ENCODE results near the gene ANKRD50.

Gene ANKRD50

DNA sequence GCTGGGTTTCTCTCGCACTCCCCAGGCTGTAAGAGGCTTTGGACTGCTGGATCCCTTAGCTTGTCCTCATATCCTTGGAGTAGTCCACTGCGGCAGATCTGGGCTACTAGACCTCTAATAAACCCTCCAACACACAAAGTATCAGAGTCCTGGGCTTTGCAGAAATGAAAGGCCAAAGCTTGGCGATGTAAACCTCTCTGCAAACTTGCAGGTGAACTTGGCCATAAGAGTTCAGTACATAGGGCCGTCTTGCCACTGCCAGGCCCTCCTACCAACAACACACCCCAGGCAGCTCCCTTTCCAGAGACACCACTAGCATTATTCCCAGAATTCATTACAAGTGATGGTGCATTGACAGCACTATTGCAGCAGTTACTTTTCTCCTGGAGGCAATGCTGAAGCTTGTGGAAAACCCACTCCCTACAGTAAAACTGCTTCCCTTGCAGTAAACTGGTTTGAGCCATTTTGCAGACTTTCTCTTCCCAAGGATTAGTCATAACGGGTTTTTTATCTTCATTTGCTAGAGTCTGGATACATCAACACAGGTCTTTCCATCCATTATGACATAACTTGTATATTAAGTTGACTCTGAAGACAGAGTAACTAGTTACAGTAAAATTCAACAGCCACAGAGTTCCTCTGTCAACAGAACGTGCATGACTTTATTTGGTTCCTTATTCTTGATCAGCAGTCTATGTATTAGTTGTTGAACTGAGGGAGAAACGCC lies 2.4 kb downstream of the ANKRD50 start:
- no peak for DNase-seq (ENCODE audit: low read depth)

GRCh38 chr4:124708517-124709300 lies 3.8 kb downstream of the ANKRD50 start:
- DNase-seq (ENCODE audit: low read depth) = no peak

GRCh38 chr4:124705393-124705792 lies 7.1 kb downstream of the ANKRD50 start:
- DNase-seq (ENCODE audit: low read depth) = no peak

DNA sequence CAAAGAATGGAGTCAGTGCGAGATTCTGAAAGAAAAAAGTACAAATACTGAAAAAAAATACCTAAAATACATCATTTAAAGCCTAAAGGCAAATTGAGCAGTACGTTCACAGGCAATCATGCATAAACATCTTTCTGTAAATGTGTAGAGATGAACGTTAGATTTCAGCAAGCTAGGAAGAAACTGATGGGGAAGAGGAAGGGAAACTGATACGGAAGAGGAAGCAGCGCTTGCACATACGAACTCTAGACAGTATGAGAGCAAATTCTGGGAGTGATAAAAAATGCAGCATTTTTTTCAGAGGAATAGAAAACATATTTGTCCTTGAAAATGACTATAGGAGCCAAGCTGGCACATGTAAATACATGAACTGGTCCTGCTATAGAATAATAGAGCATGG lies 9.4 kb downstream of the ANKRD50 start:
- no peak for DNase-seq (ENCODE audit: low read depth)

DNA sequence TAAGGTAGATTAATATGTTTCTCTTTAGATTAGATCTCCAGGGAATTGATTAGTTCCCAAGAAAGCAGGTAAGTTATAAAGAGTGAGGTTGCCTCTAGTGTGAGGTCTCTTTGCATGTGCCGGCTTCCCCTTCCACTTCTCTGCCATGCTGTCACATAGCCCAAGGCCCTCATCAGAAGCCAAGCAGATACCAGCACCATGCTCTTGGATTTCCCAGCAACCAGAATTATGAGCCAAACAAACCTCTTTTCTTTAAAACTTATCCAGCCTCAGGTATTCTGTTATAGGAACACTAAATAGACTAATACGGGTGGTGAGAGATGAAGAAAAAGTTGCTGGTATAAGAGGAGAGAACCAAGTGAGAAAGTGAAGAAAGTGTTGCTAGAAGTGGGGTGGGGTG lies 15.1 kb downstream of the ANKRD50 start:
- no peak for DNase-seq (ENCODE audit: low read depth)

DNA sequence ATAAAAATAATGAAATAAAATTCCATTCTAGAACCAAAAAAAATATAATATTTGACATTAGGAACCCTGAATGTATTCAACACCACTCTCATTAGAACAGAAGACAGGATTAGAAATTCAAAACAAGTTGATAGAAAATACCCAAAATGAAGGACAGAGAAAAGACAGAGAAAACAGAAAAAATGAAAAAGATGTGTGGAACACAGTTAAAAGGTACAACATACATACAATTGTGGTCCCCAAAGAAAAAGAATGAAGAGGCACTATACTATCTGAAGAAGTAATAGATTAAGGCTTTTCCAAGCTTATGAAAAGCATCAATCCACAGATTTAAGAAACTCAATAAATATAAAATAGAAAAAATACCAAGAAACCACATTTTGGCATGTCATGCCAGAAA lies 16.4 kb downstream of the ANKRD50 start:
- DNase-seq (ENCODE audit: low read depth) = no peak

GRCh38 chr4:124694946-124695598 lies 17.5 kb downstream of the ANKRD50 start:
- DNase-seq (ENCODE audit: low read depth) = no peak

- DNase-seq (ENCODE audit: low read depth) = no peak
Measured at GRCh38 chr4:124694306-124694705, 18.2 kb downstream of the ANKRD50 start.

DNA sequence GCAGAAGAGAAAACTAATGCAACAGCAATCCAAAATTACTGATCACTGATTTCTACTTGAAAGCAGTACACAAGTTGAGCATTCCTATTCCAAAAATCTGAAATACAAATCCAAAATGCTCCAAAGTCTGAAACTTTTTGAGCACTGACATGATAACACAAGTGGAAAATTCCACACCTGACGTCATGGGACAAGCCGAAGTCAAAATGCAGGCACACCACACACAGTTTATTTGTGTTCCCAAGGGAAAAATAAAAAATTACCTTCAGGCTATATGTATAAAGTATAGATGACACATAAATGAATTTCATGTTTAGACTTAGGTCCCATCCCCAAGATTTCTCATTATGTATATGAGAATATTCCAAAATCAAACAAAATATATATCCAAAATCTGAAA lies 20.7 kb downstream of the ANKRD50 start:
- DNase-seq (ENCODE audit: low read depth) = no peak

DNA sequence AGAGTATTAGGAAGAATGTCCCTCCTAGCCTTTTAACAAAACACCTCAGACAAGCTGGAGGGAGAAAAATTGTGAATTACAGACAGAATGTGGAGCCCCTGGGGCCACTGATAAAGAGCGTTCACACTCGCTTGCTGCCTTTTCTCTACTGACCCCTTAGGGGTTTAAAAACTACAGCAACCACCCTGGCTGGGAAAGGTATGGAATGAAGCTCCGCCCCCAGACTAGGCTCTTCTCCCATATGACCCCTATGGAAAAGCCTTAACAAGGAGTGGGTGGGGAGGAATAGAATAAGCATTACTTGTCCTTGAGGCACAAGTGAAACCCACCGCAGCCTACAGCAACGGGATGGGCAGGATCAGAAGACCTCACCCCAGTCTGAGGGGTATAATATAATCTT lies 26.3 kb downstream of the ANKRD50 start:
- no peak for DNase-seq (ENCODE audit: low read depth)

GRCh38 chr4:124685851-124686250 lies 26.7 kb downstream of the ANKRD50 start:
- DNase-seq (ENCODE audit: low read depth) = no peak

DNA sequence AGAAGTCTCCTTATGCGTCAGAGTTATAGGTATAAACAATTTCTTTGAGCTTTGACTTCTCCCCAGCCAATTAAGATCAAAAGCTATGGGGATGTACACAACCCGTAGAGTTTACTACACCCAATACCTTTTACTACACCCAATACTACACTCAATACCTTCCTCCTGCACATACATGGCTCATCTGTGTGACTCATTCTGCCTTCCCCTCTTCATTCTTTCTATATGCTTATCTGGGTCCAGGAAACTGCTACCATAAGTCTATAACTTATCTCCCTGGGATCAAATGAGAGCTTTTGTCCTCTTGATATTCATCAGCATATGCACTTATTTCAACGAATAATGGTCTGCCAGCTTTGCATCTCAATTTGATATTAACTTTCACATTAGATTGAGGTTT lies 28.2 kb downstream of the ANKRD50 start:
- no peak for DNase-seq (ENCODE audit: low read depth)

DNA sequence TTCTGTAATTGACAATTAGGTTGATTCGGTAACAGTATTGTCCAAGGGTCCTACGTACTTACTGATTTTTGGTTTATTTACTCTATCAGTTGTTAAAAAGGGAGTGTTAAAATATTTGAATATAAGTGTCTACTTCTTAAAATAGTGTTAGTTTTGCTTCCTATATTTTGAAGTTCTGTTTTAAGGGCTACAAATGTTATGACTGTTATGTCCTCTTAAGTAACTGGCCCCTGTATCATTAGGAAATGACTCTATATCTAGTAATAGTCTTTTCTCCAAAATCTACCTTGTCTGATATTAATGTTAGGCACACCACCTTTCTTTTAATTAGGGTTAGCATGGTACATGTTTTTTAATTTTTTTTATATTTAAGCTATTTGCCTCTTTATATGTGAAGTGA lies 30.1 kb downstream of the ANKRD50 start:
- DNase-seq (ENCODE audit: low read depth) = no peak

- DNase-seq (ENCODE audit: low read depth) = no peak
Measured at GRCh38 chr4:124666496-124666895, 46.0 kb downstream of the ANKRD50 start.

DNA sequence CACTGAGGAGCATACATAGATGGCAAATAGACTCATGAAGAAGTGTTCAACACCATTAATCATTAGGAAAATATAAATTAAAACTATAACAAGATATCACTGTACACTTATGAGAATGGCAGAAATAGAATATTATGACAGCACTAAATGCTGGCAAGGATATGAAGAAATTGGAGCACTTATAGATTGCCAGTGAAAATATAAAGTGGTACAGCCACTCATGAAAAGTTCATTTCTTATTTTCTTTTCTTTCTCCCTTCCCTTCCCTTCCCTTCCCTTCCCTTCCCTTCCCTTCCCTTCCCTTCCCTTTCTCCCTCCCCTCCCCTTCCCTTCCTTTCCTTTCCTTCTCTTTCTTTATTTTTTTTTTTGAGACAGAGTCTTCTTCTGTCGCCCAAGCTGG lies 53.7 kb downstream of the ANKRD50 start:
- DNase-seq (ENCODE audit: low read depth) = no peak

- no peak for DNase-seq (ENCODE audit: low read depth)
Measured at GRCh38 chr4:124650614-124651013, 61.9 kb downstream of the ANKRD50 start.

DNA sequence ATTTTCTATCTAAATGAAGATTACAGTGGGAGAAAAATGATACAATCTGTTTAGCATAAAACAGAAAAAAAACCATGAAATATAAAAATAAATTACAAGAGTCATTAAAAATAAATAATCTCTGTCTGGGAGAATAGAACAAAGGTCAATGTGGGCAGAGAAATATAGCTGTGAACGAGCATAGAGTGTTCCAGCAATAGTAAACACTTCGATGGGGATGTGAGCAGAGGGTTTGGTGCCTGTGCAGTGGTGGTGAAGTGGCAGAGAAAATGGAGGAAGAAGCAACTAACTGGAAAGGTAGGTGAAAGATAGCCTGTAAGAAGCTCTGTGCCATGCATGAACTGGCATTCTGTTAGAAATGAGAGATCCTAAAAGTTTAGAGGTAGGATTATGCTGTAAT lies 64.9 kb downstream of the ANKRD50 start:
- DNase-seq (ENCODE audit: low read depth) = no peak

- no peak for DNase-seq (ENCODE audit: low read depth)
Measured at GRCh38 chr4:124644621-124645020, 67.9 kb downstream of the ANKRD50 start.

DNA sequence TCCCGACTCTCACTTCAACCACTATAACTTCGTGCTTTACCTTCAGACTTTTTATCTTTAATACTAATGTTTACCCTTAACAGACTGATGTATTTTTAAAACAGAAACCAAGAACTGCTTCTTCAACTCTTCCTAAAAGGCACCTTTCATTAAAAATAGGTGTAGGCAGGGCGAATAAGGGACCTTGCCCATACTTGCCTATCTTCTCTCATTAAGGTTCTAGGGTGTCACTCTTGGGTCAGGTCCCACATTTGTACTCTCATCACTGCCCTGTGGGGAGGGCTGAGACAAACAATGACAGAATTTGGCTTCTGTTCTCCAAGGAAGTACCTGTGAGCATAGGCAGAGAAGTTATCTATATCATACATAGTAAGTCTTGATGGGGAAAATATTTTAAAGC lies 69.7 kb downstream of the ANKRD50 start:
- no peak for DNase-seq (ENCODE audit: low read depth)

- no peak for DNase-seq (ENCODE audit: low read depth)
Measured at GRCh38 chr4:124641715-124642381, 70.7 kb downstream of the ANKRD50 start.

DNA sequence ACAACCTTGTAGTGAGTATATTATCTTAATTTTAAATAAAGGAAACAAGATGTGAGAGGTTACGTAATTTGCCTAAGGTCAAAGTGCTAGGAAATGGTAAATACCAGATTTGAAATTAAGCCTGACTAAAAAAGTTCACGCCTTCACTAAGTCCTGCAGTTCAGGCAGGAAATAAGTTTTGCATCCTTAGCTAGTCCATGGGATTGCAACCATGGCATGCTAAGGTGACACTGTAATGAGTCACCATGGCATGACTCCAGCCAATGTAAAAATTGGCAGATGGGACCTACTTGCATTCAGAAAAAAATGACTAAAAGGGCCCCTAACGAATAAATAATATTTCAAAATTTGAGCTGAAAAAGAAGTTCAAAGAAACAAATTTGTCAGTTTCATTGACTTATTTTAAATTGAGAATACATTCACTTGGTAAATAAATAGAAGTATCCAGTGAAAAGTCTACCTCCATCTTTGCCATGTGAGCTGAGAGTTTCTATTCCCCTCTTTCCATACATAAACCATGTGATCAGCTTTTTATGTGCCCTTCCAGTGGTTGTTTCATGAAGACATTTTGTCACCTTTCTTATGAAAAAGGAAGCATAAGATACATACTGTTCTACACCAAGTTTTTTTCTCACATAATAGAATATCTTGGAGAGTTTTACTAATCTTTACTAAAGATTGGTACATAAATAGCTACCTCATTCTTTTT lies 72.4 kb downstream of the ANKRD50 start:
- no peak for DNase-seq (ENCODE audit: low read depth)

- DNase-seq (ENCODE audit: low read depth) = no peak
Measured at GRCh38 chr4:124637321-124637720, 75.2 kb downstream of the ANKRD50 start.
